PC-9 (cell line): ENCODE data around the gene ASTN2. TPM values are rescaled to one million over a fixed set of nuclear protein-coding genes. Genes with fewer than 3 reads are reported as not detected.

ENCODE experiments used
- BruUV-seq: library from RNA; stranded (reverse); fragments of 400-500 nt; replicated peaks from 2 replicates; lab custom pipeline; 2021; lab: Mats Ljungman, UMichigan
- CTCF ChIA-PET: fragments of 300-600 bp; sonication (Branson Sonifier 250); formaldehyde crosslinking; loops from one replicate; lab custom pipeline; 2022; ENCODE audit warnings: antibody characterized with exemption; lab: Charles Lee
- POLR2A ChIA-PET: fragments of 300-600 bp; sonication (Branson Sonifier 250); formaldehyde crosslinking; loops from one replicate; lab custom pipeline; 2022; ENCODE audit warnings: antibody characterized with exemption; ENCODE audit not compliant: unreplicated experiment; lab: Charles Lee
- DNase-seq, 2 experiments: peaks; one replicate each; pipeline versions ENCODE4 v3.0.0 to v3.0.0-alpha.2; 2015 to 2022; ENCODE audit warnings: mixed read lengths in 1 of 2
- H2AFZ ChIP-seq: fragments of 200-600 bp; sonication (generic); 2 replicates; pipeline ENCODE4 v1.8.1; 2017; ENCODE audit warnings: antibody characterized with exemption
- H3F3A ChIP-seq: fragments of 200-600 bp; sonication (generic); 2 replicates; pipeline ENCODE4 v1.8.1; 2017; ENCODE audit warnings: antibody characterized with exemption, mild to moderate bottlenecking, low read depth; ENCODE audit not compliant: insufficient read depth
- H3K27ac ChIP-seq: fragments of 200-600 bp; sonication (generic); 2 replicates; pipeline ENCODE4 v1.6.1; 2016; ENCODE audit warnings: mixed run types
- H3K27me3 ChIP-seq: fragments of 200-600 bp; sonication (generic); 2 replicates; pipeline ENCODE4 v1.6.1; 2016; ENCODE audit warnings: low read depth, mixed run types; ENCODE audit not compliant: insufficient read depth
- H3K36me3 ChIP-seq: fragments of 200-600 bp; sonication (generic); 2 replicates; pipeline ENCODE4 v1.6.1; 2016; ENCODE audit warnings: low read depth, mixed run types
- H3K4me1 ChIP-seq: fragments of 200-600 bp; sonication (generic); replicated peaks from 2 replicates; pipeline ENCODE4 v1.6.1; 2016; ENCODE audit warnings: mixed run types; ENCODE audit not compliant: insufficient read depth
- H3K4me2 ChIP-seq: fragments of 200-600 bp; sonication (generic); 2 replicates; pipeline ENCODE4 v1.6.1; 2017; ENCODE audit warnings: mixed run types
- H3K4me3 ChIP-seq: fragments of 200-600 bp; sonication (generic); 2 replicates; pipeline ENCODE4 v1.6.1; 2016; ENCODE audit warnings: mixed run types
- H3K79me2 ChIP-seq: fragments of 200-600 bp; sonication (generic); 2 replicates; pipeline ENCODE4 v1.6.1; 2017; ENCODE audit warnings: low read depth, mixed run types
- H3K9me2 ChIP-seq: fragments of 200-600 bp; sonication (generic); 2 replicates; pipeline ENCODE4 v1.8.1; 2017; ENCODE audit warnings: mild to moderate bottlenecking; ENCODE audit not compliant: insufficient read depth
- H3K9me3 ChIP-seq: fragments of 200-600 bp; sonication (generic); 2 replicates; pipeline ENCODE4 v1.8.1; 2016; ENCODE audit warnings: low read depth; ENCODE audit not compliant: insufficient read depth
- H4K20me1 ChIP-seq: fragments of 200-600 bp; sonication (generic); 2 replicates; pipeline ENCODE4 v1.8.1; 2017; ENCODE audit not compliant: insufficient read depth
- EZH2 ChIP-seq: fragments of 200-600 bp; sonication (generic); IDR thresholded peaks from 2 replicates; pipeline ENCODE4 v1.8.0; 2017; ENCODE audit warnings: antibody characterized with exemption, low read depth
- intact Hi-C: fragments of 100-400 bp; cut with micrococcal nuclease; formaldehyde crosslinking; loops from one replicate; pipeline ENCODE4 v1.10.0; 2022; ENCODE audit not compliant: unreplicated experiment
- total RNA-seq: library from RNA; stranded (reverse); gene quantifications from 2 replicates; pipeline ENCODE4 v1.2.3, GENCODE V29; 2021
- TF ChIP-seq, protein P1 (sequence below): fragments of 200-600 bp; sonication (generic); conservative IDR thresholded peaks from 2 replicates; pipeline ENCODE4 v1.6.1; 2017; ENCODE audit warnings: mixed run types, antibody characterized with exemption, mild to moderate bottlenecking, moderate library complexity

Gene ASTN2
- total RNA-seq, 1 experiment from 2014 or later: 6.2 TPM

DNA sequence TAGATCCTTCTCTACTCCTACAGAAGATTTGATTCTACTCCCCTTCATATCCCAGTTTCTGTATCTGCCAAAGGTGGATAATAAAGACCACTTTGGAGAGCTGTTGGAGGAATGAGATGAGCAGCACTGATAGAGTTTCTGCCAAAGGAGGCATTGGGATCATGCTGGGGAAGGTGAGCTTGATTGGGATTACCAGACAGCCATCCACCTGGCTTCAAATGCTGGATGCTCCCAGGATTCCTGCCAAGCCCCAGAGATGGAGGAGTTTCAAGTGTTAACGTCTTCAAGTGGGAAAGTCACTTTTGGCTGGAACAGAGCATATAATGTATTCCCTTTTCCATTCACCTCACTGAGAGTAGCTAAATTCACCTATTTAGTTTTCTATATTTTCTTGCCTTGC, 379.3 kb downstream of the ASTN2 start:
- intact Hi-C loops: no loop called here
- ChIA-PET POLR2A (no interaction called here), CTCF (no interaction called here)
- no TSS peak for BruUV-seq
- peaks cover 17% of the 10 kb centered on the region for H3K27me3 ChIP-seq
- no peaks in the 10 kb centered on the region for H3F3A ChIP-seq
- H3K9me2 ChIP-seq: no peaks in the 10 kb centered on the region; the same call in 1 of the 2 replicates
- H3K9me3 ChIP-seq: no peaks in the 10 kb centered on the region
- no peaks in the 10 kb centered on the region for H3K79me2 ChIP-seq
- H3K4me2 ChIP-seq: no peak overlapping the region
- H2AFZ ChIP-seq: no peak overlapping the region
- no peak for DNase-seq
- no peak overlapping the region for H3K27ac ChIP-seq
- no peaks in the 10 kb centered on the region for H3K4me1 ChIP-seq
- H3K4me3 ChIP-seq: no peak overlapping the region
- TF ChIP-seq EZH2: no peak
- TF ChIP-seq, protein P1, sequence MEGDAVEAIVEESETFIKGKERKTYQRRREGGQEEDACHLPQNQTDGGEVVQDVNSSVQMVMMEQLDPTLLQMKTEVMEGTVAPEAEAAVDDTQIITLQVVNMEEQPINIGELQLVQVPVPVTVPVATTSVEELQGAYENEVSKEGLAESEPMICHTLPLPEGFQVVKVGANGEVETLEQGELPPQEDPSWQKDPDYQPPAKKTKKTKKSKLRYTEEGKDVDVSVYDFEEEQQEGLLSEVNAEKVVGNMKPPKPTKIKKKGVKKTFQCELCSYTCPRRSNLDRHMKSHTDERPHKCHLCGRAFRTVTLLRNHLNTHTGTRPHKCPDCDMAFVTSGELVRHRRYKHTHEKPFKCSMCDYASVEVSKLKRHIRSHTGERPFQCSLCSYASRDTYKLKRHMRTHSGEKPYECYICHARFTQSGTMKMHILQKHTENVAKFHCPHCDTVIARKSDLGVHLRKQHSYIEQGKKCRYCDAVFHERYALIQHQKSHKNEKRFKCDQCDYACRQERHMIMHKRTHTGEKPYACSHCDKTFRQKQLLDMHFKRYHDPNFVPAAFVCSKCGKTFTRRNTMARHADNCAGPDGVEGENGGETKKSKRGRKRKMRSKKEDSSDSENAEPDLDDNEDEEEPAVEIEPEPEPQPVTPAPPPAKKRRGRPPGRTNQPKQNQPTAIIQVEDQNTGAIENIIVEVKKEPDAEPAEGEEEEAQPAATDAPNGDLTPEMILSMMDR: no peak
- no peaks in the 10 kb centered on the region for H3K36me3 ChIP-seq
- H4K20me1 ChIP-seq: no peaks in the 10 kb centered on the region

DNA sequence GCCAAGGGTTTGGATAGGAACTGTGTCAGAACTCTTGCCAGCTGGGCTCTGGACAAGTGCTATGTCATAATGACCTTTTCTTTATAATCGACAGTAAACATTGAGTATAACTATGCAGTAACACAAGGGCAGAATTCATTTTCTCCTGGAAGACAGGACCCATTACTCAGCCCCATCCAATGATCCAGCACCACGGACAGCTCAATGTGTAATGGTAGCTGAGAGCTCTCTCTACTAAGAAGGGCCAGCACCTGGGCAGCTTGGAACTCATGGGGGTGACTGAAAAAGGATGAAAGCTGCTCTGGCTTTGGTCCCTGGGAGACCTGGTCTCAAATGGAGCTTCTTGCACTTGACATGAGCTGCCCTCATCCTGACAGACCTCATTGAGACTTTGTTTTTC, 380.0 kb downstream of the ASTN2 start:
- no peaks in the 10 kb centered on the region; the same call in 1 of the 2 replicates for H3K9me2 ChIP-seq
- no peaks in the 10 kb centered on the region for H3K79me2 ChIP-seq
- ChIA-PET POLR2A (no interaction called here), CTCF (no interaction called here)
- H3K36me3 ChIP-seq: no peaks in the 10 kb centered on the region
- no peaks in the 10 kb centered on the region for H3K9me3 ChIP-seq
- no peak for TF ChIP-seq EZH2
- TF ChIP-seq, protein P1: no peak
- H3F3A ChIP-seq: no peaks in the 10 kb centered on the region
- intact Hi-C loops: no loop called here
- H3K4me2 ChIP-seq: no peak overlapping the region
- no peaks in the 10 kb centered on the region for H4K20me1 ChIP-seq
- H3K4me3 ChIP-seq: no peak overlapping the region
- no TSS peak for BruUV-seq
- no peak overlapping the region for H2AFZ ChIP-seq
- H3K27ac ChIP-seq: no peak overlapping the region
- H3K27me3 ChIP-seq: peaks cover 17% of the 10 kb centered on the region
- H3K4me1 ChIP-seq: no peaks in the 10 kb centered on the region
- peak in 1 of 2 experiments; percentile 10 for DNase-seq

DNA sequence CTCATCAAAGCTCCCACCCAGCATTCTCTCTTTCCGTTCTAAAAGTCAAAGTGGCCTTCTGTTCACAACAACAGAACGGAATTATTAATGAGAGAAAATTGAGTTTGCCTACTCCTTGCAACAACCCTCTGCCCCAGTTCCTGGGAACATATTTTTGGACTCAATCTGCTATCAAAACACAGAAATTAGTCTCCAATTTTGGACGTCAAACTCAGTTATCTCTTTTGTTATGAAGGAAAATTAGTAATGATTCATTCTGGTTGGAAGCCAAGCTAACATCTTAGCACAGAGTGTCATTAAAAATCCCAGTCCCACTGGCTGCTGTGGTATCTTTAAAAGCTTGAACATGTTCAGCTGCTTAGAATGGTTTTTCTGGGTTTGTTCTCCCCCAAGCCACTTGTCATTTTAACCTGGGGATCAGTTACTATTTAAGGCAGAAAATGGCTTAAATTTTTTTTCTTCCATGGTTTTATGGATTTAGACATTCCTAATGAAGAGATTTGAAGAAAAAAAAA, 384.5 kb downstream of the ASTN2 start:
- TF ChIP-seq, protein P1: no peak
- TF ChIP-seq EZH2: no peak
- CTCF ChIA-PET: no interaction called here
- H3K4me3 ChIP-seq: no peak overlapping the region

More for the DNA sequence above, 384.5 kb downstream of the ASTN2 start:
- no peak overlapping the region for H2AFZ ChIP-seq
- BruUV-seq: no TSS peak
- POLR2A ChIA-PET: no interaction called here
- H3K36me3 ChIP-seq: no peaks in the 10 kb centered on the region
- no peaks in the 10 kb centered on the region for H3K4me1 ChIP-seq
- H3K27ac ChIP-seq: no peak overlapping the region
- intact Hi-C loops: no loop called here
- no peaks in the 10 kb centered on the region; the same call in 1 of the 2 replicates for H3K9me2 ChIP-seq
- no peak for DNase-seq
- H4K20me1 ChIP-seq: no peaks in the 10 kb centered on the region
- H3K79me2 ChIP-seq: no peaks in the 10 kb centered on the region
- no peaks in the 10 kb centered on the region for H3K9me3 ChIP-seq
- no peak overlapping the region for H3K4me2 ChIP-seq
- H3K27me3 ChIP-seq: peaks cover 6% of the 10 kb centered on the region; the same call in 1 of the 2 replicates
- no peaks in the 10 kb centered on the region for H3F3A ChIP-seq
